ENCODE results near the gene GJE1.
A peak's percentile ranks its signal among the peaks of the same experiment; 100 is the strongest.
"Not testable (repeated sequence)": the region's sequence is repeated elsewhere in the genome, so short reads cannot be mapped to it uniquely, and the experiment has no call there.

The GJE1 gene, protein sequence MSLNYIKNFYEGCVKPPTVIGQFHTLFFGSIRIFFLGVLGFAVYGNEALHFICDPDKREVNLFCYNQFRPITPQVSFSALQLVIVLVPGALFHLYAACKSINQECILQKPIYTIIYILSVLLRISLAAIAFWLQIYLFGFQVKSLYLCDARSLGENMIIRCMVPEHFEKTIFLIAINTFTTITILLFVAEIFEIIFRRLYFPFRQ

DNA sequence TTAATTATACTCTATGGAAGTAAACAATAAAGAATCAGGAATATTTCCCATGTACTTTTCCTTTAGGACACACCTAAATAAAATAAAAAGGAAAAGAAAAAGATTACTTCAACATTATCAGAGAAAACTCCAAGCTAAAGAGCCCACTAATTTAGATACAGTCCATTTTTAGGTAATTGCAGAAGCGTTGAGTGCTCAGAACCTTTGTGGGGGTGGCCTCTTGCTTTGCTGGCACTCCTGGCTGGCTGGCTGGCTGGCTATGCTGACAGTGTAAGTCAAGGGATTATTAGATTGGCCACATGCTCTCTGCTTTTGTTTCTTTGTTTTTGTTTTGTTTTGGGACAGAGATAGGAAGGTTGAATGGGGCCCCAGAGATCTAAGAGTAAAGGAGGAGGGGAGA, at the start of gene GJE1:
Gene GJE1, plus strand, starts transcription at position 301 of the 400 bp plus-strand sequence. CDS start 234 bp downstream, outside the sequence.
- no peak for DNase-seq

DNA sequence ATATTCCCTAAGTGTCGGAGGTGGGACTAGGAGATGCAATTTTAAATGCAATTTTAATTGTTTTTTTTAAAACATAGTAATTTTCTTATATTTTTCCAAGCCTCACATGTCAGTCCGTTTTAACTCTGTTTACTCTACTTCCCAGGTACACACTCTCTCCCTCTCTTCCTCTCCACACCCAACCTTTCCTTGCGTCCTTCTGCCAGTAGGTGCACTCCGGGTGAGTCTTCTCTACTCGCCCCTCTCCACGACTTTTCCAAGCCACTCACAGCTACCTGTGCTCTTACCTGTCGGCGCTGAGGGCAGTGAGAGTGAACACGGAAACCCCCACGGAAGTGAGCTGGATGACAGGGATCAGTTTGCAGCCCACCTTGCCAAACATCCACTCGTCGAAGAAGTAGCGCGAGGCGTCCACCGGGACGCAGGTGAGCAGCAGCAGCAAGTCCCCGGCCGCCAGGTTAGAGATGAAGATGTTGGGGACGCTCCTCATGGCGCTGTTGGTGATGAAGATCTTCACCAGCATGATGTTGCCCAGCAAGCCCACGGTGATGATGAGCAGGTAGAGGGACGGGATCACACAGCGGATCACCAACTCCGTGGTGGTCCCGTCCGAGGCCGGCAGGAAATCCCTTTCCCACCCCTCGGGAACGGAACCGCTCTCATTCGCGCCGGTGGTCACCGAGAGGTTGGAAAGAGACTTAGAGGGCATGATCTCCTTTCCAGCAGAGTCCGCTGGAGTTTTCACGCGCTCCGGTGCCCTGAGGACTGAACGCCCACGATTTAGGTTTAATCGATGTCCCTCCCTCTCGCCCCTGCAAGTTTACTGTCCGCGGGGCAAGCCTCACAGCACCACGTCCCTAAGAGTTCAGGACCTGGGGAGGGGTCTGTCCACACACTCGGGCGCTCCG, 44.5 kb upstream of the GJE1 start:
- DNase-seq = no peak

DNA sequence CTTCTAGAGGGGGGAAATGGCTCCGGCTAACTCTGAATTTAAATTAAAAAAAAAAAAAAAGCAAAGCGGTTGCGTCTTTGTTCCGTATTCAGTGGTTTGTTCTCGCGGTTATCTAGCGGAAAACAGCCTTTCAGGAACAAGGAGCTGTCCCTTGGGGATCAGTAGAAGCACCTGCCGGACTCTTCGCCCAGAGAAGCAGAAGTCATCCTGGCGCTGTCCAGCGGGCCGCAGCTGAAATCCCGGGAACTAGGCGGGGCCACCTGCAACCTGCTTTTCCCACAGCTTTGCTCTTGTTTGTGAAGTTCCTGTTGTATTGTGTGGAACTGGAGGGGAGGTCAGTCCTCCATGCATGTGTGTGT, 43.9 kb upstream of the GJE1 start:
- no peak for DNase-seq

- not testable (repeated sequence) for DNase-seq
Observed at GRCh38 chr6:142104820-142105219, 27.9 kb upstream of the GJE1 start.

- DNase-seq = not testable (repeated sequence)
Observed at GRCh38 chr6:142110820-142111219, 21.9 kb upstream of the GJE1 start.

- DNase-seq = peak; percentile 62
Observed at GRCh38 chr6:142112451-142113061, 20.2 kb upstream of the GJE1 start.

- DNase-seq = no peak
Observed at GRCh38 chr6:142117366-142117765, 15.4 kb upstream of the GJE1 start.

- no peak for DNase-seq
Observed at GRCh38 chr6:142118328-142118727, 14.4 kb upstream of the GJE1 start.

DNA sequence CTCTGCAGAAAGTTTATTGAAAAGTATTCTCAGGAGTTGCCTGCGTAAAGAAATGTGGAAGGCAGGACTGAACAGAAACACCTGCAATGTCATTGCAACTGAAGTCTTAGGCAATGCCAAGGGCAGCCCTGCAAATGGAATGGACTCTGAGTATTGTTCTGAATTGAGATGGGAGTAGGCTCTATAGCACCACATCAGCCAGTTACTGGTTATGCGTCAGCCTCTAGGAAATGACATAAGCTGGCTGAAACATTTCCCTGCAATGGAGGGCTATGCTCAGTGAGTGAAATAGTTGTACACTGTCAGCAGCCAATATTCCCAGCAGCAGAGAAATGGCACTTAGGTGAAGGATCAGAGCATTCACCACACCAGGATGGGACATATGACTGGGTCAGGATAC, 13.8 kb upstream of the GJE1 start:
- no peak for DNase-seq

DNA sequence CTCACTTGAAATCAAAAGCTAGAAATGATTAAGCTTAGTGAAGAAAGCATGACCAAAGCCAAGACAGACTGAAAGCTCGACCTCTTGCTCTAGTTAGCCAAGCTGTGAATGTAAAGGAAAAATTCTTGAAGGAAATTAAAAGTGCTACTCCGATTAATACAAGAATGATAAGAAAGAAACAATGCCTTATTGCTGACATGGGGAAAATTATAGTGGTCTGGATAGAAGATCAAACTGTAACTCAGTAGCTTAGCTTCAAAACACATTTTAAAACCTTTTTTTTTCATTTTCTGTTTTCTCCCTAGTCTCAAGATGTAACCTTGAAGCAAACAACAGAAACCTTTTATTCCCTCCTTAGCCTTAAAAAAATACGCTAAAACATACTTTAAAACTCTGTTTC, 11.4 kb upstream of the GJE1 start:
- no peak for DNase-seq

DNA sequence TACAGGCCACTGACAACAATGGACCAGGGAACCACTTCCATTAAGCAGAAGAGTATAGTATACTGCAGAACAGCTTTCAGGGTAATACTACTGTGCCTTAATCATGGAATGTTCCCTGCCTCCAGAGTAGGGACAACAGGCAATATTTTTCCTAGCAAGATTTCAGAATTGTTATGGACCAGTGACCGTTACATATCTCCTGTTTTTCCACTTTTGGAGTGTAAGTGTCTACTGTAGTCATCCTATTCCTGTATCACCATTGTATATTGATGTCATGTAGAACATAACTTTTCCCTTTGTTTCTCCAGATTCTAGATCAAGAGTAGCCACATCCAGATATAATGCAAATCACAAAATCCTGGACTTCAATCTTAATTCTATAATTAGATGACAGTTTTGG, 1.9 kb upstream of the GJE1 start:
- no peak for DNase-seq

DNA sequence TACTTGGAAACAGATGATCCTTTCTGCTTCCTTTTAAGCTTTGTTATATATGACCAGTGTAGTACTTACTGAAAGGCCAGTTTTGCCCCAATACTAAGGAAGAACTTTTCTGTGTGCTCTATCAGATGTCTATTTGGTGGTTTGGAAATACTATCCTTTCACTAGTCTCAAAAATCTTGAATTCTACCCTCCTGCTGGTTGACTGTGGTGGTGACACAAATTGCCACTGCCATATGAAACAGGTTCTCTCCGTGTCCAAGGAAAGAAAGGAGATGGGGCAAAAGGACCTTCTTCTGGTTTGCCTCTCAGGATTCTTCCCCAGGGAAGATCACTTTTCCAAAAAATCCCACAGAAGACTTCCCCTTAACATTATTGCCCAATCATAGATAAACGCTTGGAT, 6.2 kb downstream of the GJE1 start:
- no peak for DNase-seq

- not testable (repeated sequence) for DNase-seq
Observed at GRCh38 chr6:142141531-142141930, 8.8 kb downstream of the GJE1 start.

DNA sequence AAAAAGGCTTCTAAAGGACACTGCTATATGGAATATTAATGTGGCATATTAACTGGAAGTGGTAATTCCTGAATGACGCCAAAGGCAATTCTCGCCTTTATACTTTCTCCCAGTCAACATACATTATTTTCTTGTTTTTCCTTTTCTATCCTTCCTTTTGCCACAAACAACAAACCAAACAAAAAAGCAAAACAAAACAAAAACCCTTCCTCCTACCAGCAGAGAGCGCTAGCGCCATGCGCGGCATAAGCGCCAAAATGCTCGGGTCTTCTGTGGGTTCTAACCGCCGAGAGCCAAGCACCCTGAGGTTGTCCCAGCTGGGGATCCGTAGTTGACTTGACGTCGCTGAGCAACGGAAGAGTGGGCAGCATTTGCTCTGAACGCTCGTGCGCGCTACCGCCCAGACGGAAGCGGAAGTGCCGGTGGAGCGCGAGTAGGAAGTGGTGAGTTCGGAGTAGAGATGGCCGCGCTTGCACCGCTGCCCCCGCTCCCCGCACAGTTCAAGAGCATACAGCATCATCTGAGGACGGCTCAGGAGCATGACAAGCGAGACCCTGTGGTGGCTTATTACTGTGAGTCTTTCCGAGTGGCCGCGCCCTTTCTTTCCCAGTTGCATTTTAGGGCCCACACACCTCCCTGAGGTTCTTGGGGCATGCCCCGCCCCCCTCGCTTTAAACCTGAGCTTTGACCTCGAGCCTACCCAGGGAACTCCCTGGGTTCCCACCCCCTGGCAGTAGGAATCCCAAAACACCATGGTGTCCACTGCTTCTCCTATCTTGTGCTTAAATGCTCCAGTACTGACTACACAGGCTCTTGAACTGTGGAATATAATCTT, 14.3 kb downstream of the GJE1 start, which contains the start of the genes NMBR and VTA1:
Gene NMBR, minus strand, starts transcription at position 295 of the 835 bp plus-strand sequence. CDS start 58,464 bp downstream, outside the sequence.
Gene VTA1, plus strand, starts transcription at position 436 of the 835 bp plus-strand sequence. Its CDS starts 25 bp downstream, at position 461.
- DNase-seq = peak; percentile 92

DNA sequence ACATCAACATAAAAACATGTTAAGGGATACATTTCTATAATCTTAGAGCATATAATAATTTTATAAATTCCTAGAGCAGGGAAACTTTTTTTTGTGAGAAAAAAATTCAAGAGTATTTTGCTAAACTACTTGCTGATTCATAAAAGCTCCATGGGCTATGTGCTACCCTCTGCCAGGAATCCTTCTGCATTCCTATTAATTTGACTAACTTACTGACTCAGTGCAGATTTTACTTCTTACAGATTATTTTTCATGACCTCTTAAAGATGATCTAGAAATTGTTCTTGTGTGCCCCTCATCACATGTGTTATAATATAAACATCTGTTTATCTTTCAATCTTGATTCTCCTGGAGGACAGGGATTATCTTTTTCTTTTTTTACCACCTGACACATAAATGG, 20.0 kb downstream of the GJE1 start:
- no peak for DNase-seq

- no peak for DNase-seq
Observed at GRCh38 chr6:142153196-142153595, 20.5 kb downstream of the GJE1 start.

DNA sequence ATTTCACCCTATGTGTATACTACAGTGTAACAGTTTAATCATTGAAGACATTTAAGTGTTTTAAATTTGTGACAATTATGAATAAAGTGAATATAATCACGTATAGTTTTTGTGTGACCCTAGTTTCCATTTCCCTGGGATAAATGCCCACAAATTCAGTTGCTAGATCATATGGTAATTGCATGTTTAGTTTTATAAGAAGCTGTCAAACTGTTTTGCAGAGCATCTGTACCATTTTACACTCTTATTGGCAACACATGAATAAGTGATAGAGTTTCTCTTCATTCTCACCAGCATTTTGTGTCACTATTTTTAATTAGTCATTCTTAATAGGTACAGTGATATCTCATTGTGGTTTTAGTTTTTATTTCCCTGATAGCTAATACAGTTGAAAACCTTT, 21.6 kb downstream of the GJE1 start:
- DNase-seq = no peak

DNA sequence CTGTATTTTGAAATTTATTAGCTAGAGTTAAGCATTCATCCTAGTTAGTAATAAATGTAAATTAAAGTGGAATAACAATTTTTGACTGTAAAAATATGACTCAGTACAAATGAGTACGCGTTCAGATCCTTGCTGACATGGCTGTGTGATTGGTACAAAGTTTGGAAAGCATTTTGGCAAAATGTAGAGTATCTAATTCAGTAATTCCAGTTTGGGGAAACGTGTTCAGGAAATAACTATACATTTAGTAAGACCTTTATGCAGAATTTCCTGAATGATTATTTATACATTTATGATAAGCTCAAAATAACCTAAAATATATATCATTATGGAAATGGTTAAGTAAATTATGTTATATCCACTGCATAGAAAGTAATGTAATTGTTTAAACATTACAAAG, 22.4 kb downstream of the GJE1 start:
- DNase-seq = no peak

DNA sequence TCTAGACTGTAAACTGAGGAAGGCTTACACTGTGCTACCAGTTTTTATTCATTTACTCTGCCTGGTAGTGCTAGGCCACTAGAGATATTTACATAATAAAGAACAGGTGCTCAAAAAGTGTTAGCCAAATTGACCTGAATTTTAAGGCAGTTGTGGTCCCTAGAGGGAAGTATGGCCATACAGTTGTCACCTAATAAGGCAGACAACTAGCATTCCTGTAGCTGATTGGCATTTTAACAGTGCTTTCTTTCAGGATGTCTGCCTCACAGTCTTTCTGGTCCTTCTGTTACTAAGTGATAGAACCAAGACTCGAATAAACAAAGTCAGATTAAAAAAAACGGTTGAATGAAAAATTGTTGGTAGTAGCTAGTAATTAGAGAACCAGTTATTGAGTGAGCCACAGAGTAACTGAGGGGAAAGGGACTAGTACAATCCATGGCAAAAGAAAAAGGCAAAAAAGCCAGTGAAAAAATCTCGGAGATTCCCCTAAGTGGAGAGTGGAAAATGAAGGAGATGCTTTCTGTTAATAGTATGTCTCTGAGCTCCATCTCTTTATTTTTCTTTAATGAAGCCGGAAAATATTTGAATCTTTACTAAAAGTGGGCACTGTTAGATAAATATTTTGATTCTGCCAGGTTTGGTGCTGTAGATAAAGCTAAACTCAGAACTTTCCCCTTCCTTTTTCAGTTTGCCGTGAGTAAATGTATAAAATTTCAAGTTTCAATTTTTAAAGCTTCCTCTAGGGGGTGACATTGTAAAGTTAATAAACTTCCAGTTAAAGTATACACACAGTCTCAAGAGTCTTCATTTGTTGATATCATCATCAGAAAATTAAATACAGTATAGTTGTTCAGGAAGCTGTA, 23.4 kb downstream of the GJE1 start:
- DNase-seq = no peak

GRCh38 chr6:142156758-142157068, 24.0 kb downstream of the GJE1 start:
- DNase-seq = not testable (repeated sequence)

- DNase-seq = no peak
Observed at GRCh38 chr6:142162780-142163179, 30.1 kb downstream of the GJE1 start.

GRCh38 chr6:142165227-142165626, 32.5 kb downstream of the GJE1 start:
- no peak for DNase-seq
